OCI-LY7 (cell line): ENCODE data around the gene MACROD2. TPM values are rescaled to one million over a fixed set of nuclear protein-coding genes. Genes with fewer than 3 reads are reported as not detected.

Experiments
- BruUV-seq: library from RNA; stranded (reverse); fragments of 400-500 nt; replicated peaks from 2 replicates; lab custom pipeline; 2021; lab: Mats Ljungman, UMichigan
- CTCF ChIA-PET: fragments of 300-600 bp; sonication (Branson Sonifier 250); formaldehyde crosslinking; loops from one replicate; lab custom pipeline; 2022; ENCODE audit warnings: antibody characterized with exemption; ENCODE audit not compliant: unreplicated experiment; lab: Charles Lee
- POLR2A ChIA-PET: fragments of 300-600 bp; sonication (Branson Sonifier 250); formaldehyde crosslinking; loops from one replicate; lab custom pipeline; 2022; ENCODE audit warnings: antibody characterized with exemption; lab: Charles Lee
- DNase-seq: peaks from one replicate; pipeline ENCODE4 v3.0.0-alpha.2; 2015; ENCODE audit warnings: low spot score
- H2AFZ ChIP-seq: fragments of 200-600 bp; sonication (generic), shearing (Covaris generic); 2 replicates; pipeline ENCODE4 v1.6.1; 2014; ENCODE audit warnings: mild to moderate bottlenecking, antibody characterized with exemption, low read length, moderate library complexity
- H3K27ac ChIP-seq: fragments of 200-600 bp; sonication (generic); 2 replicates; pipeline ENCODE4 v1.5.1; 2014; ENCODE audit warnings: mixed run types, low read depth, mild to moderate bottlenecking, moderate library complexity, low read length, inconsistent platforms; ENCODE audit not compliant: poor library complexity, severe bottlenecking
- H3K36me3 ChIP-seq: fragments of 200-600 bp; sonication (generic); 2 replicates; pipeline ENCODE4 v1.6.1; 2014; ENCODE audit warnings: mild to moderate bottlenecking, antibody characterized with exemption, low read length, moderate library complexity, mixed read lengths; ENCODE audit not compliant: insufficient read depth
- H3K4me1 ChIP-seq: fragments of 200-600 bp; sonication (generic); 2 replicates; pipeline ENCODE4 v1.5.1; 2014; ENCODE audit warnings: mild to moderate bottlenecking, low read length; ENCODE audit not compliant: insufficient read depth, poor library complexity, severe bottlenecking
- H3K4me2 ChIP-seq: fragments of 200-600 bp; sonication (generic); 2 replicates; pipeline ENCODE4 v1.6.1; 2014; ENCODE audit warnings: mild to moderate bottlenecking, low read length
- H3K4me3 ChIP-seq: fragments of 200-600 bp; sonication (generic); 2 replicates; pipeline ENCODE4 v1.5.1; 2014; ENCODE audit warnings: mild to moderate bottlenecking, low read depth, low read length; ENCODE audit not compliant: poor library complexity, severe bottlenecking
- H3K79me2 ChIP-seq: fragments of 200-600 bp; sonication (generic); 2 replicates; pipeline ENCODE4 v1.6.1; 2016; ENCODE audit warnings: low read depth, mild to moderate bottlenecking, low read length, moderate library complexity, mixed read lengths; ENCODE audit not compliant: insufficient read depth
- H3K9me2 ChIP-seq: fragments of 200-600 bp; sonication (generic); 2 replicates; pipeline ENCODE4 v1.6.1; 2016; ENCODE audit warnings: mild to moderate bottlenecking, low read length, mixed read lengths; ENCODE audit not compliant: insufficient read depth
- H3K9me3 ChIP-seq: fragments of 200-600 bp; sonication (generic); 2 replicates; pipeline ENCODE4 v1.6.1; 2014; ENCODE audit warnings: mild to moderate bottlenecking, mixed run types, low read length, mixed read lengths
- H4K20me1 ChIP-seq: fragments of 200-600 bp; sonication (generic); 2 replicates; pipeline ENCODE4 v1.6.1; 2014; ENCODE audit warnings: mild to moderate bottlenecking, antibody characterized with exemption, low read length, moderate library complexity, mixed read lengths; ENCODE audit not compliant: insufficient read depth
- CTCF ChIP-seq: fragments of 200-600 bp; sonication (generic); conservative IDR thresholded peaks from 2 replicates; pipeline ENCODE4 v1.5.1; 2014; ENCODE audit warnings: mild to moderate bottlenecking, antibody characterized with exemption, low read length, moderate library complexity, mixed read lengths
- EZH2phosphoT487 ChIP-seq: fragments of 200-600 bp; sonication (generic); IDR thresholded peaks from 2 replicates; pipeline ENCODE4 v1.6.1; 2018; ENCODE audit warnings: low read depth, borderline replicate concordance, mild to moderate bottlenecking, mixed run types, antibody characterized with exemption, low read length, moderate library complexity, mixed read lengths
- intact Hi-C: fragments of 100-400 bp; cut with micrococcal nuclease; formaldehyde crosslinking; loops from one replicate; pipeline ENCODE4 v1.10.0; 2022; ENCODE audit not compliant: unreplicated experiment
- total RNA-seq, 2 experiments: library from RNA; depleted of rRNA in 1 of 2; stranded (reverse); fragments of >200 nt in 1 of 2; shearing (Covaris generic) in 1 of 2; gene quantifications; 2 replicates each; pipeline ENCODE4 v1.2.3, GENCODE V29; 2014 to 2022

Gene MACROD2
- total RNA-seq, 2 experiments from 2014 or later: 0.09 to 4.5 TPM

GRCh38 chr20:14757728-14758127 lies 762.4 kb downstream of the MACROD2 start:
- H3K36me3 ChIP-seq: no peaks in the 10 kb centered on the region
- no peak overlapping the region for H3K4me2 ChIP-seq
- no peak overlapping the region for H3K27ac ChIP-seq
- DNase-seq: no peak
- H3K9me3 ChIP-seq: no peaks in the 10 kb centered on the region
- H3K4me3 ChIP-seq: no peak overlapping the region
- ChIA-PET POLR2A (no interaction called here), CTCF (no interaction called here)
- H3K79me2 ChIP-seq: no peaks in the 10 kb centered on the region
- TF ChIP-seq EZH2phosphoT487 (no peak), CTCF (no peak)
- no peak overlapping the region for H2AFZ ChIP-seq
- no peaks in the 10 kb centered on the region for H3K9me2 ChIP-seq
- intact Hi-C loops: no loop called here
- BruUV-seq: no TSS peak
- H4K20me1 ChIP-seq: no peaks in the 10 kb centered on the region
- no peaks in the 10 kb centered on the region for H3K4me1 ChIP-seq

DNA sequence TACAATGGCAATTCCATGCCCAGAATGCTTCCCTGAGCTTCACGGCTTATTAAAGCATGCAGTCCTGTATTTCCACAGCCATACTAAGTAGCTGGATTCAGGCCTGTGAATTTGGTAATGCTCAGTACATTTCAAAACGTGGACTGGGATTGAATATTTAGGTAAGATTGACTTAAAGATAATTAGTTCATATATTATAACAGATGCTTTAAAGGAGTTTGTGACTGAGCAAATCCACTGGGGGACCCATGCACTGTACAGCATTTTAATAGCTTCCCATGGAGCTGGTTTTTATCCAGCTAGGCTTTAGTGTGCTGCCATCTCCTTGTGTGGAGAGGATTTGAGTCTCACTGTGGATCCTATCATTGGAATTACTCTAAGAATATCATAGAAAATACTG lies 763.0 kb downstream of the MACROD2 start:
- BruUV-seq: no TSS peak
- TF ChIP-seq CTCF (no peak), EZH2phosphoT487 (no peak)
- no peaks in the 10 kb centered on the region for H3K9me2 ChIP-seq
- H3K4me2 ChIP-seq: no peak overlapping the region
- no peaks in the 10 kb centered on the region for H3K36me3 ChIP-seq
- no peak for DNase-seq
- no peaks in the 10 kb centered on the region for H3K4me1 ChIP-seq
- no peaks in the 10 kb centered on the region for H4K20me1 ChIP-seq
- H3K4me3 ChIP-seq: no peak overlapping the region
- intact Hi-C loops: no loop called here
- ChIA-PET POLR2A (no interaction called here), CTCF (no interaction called here)
- no peak overlapping the region for H2AFZ ChIP-seq
- H3K27ac ChIP-seq: no peak overlapping the region
- H3K9me3 ChIP-seq: no peaks in the 10 kb centered on the region
- no peaks in the 10 kb centered on the region for H3K79me2 ChIP-seq

- Histone ChIP-seq H3K79me2 (no peaks in the 10 kb centered on the region), H3K36me3 (no peaks in the 10 kb centered on the region), H3K4me2 (no peak overlapping the region), H2AFZ (no peak overlapping the region), H3K4me1 (no peaks in the 10 kb centered on the region), H3K4me3 (no peak overlapping the region), H3K9me3 (no peaks in the 10 kb centered on the region), H3K27ac (no peak overlapping the region), H4K20me1 (no peaks in the 10 kb centered on the region), H3K9me2 (no peaks in the 10 kb centered on the region)
- BruUV-seq: no TSS peak
- ChIA-PET POLR2A (no interaction called here), CTCF (no interaction called here)
- TF ChIP-seq CTCF (no peak), EZH2phosphoT487 (no peak)
- intact Hi-C loops: no loop called here
- no peak for DNase-seq
Observed at GRCh38 chr20:14759979-14760378, 764.7 kb downstream of the MACROD2 start.
